HK-2 (cell line): ENCODE measurements around the gene SUN3.

Source experiments
- DNase-seq: peaks from one replicate; pipeline ENCODE4 v3.0.0-alpha.2; 2018; ENCODE audit not compliant: unreplicated experiment

The SUN3 gene, protein sequence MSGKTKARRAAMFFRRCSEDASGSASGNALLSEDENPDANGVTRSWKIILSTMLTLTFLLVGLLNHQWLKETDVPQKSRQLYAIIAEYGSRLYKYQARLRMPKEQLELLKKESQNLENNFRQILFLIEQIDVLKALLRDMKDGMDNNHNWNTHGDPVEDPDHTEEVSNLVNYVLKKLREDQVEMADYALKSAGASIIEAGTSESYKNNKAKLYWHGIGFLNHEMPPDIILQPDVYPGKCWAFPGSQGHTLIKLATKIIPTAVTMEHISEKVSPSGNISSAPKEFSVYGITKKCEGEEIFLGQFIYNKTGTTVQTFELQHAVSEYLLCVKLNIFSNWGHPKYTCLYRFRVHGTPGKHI

DNA sequence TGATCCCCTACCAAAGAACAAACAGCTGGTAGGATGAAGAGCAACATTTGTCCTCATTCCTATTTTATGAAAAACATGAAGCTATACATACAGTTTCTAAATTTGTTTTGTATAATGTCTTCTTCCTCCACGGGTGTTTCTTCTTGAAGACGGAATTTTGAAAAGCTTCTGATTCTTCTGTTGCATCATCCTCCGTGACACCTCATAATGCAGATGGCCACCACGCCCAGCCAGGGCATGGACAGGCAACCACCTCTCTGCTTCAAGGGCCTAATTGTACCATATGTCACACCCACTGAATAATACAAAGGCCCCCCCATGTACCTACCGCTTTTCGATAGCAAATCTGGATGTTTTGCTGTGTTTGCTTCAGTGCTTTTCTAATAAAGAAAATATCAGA is at the start of gene SUN3:
SUN3 (minus strand) TSS at position 170 of the 400 bp plus-strand sequence; CDS start at position 1, 169 bp downstream.
- DNase-seq: no peak

DNA sequence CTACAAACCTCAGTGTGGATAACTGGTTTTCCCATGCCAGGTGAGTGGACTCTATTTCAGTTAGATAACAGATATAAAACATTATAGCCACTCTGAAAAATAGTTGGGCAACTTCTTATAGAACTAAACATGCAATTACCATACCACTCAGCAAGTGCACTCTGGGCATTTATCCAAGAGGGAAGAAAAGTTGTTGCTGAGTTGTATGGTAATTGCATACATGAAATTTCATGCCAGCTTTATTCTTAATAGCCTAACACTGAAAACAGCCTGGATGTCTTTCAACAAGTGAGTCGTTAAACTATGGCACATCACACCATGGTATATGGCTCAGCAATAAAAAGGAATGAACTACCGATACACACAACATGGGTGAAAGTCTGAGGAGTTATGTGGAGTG is 49.6 kb upstream of the SUN3 start:
- DNase-seq: no peak

DNA sequence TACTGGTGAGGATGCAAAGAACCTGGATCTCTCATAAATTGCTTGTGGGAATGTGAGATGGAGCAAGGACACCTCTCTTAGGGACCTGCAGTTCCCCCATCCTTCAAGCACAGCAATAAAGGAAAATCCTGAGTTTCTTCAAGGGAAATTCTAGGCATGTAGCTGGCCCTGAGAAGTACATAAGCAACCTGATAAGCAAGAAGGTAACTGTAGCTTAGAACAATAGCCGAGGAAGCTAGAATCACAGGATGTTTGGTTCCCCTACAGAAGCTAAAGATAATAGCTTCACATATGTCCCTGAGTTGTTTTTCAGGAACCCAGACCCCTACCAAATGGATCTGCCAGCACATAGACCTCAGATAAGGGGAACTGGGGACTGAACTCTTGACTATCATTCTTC is 48.5 kb upstream of the SUN3 start:
- DNase-seq: no peak

DNA sequence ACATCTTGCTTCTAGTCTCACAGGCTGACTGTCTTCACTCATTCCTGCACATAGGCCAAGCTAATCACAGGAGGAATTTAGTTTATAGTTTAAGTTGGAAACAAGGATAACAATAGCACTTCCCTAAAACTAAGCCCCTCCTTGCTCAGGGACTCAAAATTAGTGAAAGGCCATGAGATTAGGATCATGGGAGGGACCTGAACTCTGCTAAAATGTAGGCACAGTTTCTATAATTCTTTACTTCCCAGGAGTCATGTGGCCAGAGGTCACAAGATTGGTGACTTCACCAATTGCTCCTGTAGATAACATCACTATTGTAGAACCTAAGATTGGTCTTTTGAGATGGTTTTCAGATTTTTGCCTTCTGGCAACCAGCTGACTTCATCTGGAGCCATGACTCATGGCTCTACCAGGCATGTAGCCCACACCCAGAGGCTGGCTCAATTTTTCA is 45.3 kb upstream of the SUN3 start:
- no peak for DNase-seq

DNA sequence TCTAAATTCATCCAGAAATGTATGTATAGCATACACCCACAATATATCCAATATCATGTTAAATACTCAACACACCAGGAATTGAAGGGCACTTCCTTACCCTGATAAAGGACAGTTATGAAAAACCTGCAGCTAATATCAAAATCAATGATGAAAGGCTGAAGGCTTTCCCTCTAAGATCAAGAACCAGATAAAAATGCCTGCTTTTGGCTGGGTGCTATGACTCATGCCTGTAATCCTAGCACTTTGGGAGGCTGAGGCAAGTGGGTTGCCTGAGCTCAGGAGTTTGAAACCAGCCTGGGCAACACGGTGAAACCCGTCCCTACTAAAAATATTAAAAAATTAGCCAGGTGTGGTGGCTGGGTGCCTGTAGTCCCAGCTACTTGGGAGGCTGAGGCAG is 38.6 kb upstream of the SUN3 start:
- no peak for DNase-seq

DNA sequence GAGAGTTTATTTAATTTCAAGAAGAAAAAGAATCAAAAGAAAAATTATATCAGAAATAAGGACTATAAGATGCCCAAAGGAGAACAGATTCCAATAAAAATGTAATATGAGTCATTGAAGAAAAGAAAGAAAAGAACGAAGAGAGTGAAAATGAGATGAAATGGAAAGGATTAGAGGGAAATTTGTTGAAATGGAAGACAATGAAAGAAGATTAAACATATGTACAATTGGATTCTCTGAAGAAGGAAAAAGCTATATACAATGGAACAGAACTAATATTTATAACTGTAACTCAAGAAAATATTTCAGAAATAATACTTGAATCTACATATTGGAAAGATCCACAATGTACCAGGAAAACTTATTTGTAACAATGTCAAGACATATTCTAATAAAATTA is 35.1 kb upstream of the SUN3 start:
- no peak for DNase-seq

DNA sequence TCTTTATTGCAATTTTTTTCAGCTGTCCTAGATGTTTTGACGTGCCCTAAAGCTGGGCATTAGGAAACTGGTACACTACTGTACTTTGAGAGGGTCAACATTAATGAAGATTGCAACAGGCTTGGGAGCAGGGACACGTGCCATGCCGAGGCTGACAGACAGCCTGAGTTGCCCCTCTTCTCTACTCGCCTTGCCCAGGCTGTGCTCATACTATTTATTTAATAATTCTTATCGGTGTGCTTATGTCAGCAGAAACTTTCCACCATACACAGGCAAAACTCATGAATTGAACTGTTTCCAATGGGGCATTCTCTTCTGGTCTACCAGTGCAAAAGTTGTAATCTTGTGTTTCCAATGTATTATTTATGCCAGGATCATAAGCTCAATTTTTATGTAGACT is 30.8 kb upstream of the SUN3 start:
- no peak for DNase-seq

DNA sequence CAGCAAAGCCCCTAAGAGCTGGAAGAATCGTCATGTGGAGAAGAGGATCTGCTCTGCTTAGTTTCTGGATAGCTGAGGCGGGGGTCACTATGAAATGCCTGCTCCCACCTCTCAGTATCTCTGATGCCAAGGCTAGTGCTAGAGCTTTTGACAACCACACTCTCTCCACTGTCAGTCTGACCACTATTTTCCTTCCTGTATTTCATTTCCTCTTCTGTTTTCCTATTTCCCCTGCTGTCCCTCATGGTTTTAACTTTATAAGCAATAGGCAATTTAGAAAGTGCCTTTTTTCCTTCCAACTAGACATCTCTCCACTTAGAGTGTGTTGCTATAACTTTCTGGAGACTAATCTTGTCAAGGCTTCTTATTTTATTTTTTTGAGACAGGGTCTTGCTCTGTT is 30.1 kb upstream of the SUN3 start:
- DNase-seq: no peak

DNA sequence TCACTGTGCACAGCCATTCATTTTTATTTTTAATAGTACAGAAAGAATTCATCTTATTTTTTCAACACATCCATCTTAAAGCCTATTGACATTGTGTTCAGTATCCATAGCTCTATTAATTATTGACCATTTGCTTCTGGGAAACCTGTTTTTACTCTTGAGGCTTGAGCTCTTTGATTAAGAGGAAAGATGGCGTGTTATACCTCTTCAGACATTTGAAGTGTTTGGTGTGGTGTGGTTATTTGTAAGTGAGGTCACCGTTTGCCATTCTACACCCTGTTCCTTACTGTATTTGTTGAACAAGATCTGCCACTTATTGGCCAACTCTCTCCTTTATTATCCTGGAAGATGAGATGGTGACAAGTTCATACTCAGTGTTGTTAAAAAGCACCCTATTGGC is 24.8 kb upstream of the SUN3 start:
- no peak for DNase-seq

DNA sequence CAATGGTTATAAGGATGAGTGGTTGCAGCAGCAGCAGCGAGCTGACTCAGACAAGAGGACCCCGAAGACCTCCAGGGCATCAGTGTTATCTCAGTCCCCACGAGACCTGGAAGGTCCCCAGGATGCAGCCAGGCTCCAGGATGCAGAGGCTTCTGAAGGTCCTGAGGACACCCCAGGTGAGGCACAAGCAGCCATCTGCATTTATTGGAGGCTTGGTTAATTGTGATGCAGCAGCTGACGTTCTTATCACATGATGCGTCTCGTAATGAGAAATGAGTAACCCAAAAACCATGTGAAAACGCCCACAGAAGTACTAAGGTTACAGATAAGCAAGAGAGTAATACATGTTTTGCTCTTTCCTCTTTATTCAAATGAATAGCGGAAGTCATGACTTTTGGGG is 23.8 kb upstream of the SUN3 start:
- DNase-seq: peak; percentile 39

DNA sequence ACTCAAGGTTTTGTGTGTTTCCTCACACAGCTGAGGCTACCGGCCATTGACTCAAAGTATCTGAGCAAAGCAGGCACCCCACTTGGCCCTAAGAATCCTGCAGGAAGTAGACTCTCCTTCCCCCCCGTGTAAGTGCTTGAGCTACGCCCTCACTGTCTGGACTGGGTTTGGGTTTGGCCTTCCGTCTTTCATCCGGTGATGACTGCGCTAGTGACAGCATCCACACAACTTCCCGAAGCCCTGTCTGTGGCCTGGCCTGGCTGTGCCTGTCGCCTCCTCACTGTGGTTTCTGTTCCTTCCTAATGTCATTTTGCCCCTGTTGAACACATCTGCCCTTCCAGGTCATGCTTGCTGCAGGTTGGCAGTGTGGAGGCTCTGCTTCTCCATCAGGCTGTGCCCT is 20.9 kb upstream of the SUN3 start:
- DNase-seq: no peak

DNA sequence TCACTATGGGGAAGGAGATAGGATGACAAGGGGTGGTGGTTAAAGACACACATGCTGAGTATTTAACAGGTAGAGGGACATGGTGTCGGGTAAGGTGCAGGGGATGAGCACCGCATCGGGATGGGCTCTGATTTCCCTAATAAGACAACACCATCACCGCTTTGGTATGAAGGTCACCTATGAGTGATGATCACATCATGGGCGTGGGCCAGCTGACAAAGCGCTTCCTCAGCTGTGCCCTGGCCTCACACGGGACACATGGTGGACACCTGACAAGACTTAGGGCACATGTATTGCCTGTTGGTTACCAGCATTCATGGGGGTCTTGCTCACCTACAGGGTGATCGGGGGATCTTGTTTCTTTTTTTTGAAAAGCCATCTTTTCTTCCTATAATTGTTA is 19.2 kb upstream of the SUN3 start:
- no peak for DNase-seq

DNA sequence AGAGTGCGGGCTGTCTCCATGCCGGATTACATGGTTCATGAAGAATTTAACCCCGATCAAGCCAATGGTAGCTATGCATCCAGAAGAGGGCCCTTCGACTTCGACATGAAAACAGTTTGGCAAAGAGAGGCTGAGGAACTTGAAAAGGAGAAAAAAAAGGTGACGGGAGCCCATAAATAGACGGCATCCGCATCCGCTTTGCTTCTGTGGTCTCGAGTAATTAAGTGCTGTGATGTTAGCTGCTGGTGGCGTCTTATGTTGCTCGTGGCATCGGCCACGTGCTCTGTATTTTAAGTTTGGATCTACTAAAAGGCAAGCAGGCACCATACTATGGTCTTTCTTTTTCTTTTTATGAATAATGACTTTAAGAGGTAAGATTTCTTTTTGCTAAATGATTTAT is 17.6 kb upstream of the SUN3 start:
- DNase-seq: no peak

DNA sequence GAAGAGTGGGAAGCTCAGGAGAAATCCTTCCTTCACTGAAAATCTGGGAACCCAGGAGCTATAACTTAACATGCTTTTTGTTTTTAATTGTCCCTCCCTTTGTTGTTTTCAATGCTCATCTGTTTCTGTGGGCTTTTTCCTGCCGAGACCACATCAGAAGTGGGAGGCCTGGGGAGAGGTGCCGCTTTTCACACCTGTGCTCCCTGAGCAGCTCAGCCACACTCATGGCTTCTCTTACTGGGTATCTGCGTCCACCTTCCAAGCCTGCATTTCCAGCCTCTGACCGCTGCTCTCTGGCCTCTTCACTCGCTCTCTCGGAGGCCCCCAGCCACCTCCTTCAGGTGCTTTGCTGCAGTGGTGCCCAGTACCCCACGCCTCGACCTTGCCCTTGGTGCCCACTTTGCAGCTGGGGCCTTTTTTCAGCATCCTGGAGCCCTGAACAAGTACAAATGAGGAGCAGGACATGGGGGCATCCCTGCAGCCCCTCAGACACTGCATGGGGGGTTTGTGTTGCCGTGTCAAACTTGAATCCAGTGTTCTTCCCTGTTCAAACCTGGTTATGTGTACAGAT is 16.4 kb upstream of the SUN3 start:
- DNase-seq: no peak

DNA sequence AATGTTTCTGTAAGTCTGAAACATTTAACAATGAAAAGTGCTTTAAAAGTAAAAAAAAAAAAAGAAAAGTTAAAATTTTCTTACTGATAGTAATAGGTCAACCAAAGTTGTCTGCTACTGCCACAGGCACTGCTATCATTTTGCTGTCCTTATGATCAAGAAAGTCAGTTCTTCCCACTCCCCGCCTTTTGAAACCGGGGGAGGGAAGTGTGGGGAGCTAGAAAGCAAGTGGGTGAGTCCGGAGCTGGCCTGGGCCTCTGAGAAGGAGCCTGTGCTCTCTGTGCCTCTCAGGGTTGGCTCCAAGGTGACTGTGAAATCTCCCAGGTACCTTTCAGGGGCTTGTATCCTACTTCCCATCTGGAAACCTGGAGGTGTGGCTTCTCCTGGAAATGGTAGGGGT is 13.7 kb upstream of the SUN3 start:
- DNase-seq: no peak

DNA sequence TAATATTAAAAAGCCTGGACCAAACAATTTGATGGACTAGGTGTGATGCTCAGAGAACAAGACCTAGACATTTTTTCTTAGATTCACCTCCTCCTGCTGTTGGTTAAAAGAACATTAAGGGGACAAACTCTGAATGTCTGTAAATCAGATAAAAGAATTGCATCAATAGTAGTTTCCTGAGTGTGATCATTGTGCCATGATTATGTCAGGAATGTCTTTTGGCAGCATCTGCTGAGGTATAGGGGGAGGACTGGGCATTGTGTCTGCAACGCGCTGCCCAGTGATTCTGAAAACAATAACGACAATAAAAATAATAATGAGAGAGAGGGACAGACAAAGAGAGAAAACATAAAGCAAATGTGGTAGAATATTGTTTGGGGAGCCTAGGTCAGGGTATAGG is 13.3 kb upstream of the SUN3 start:
- no peak for DNase-seq

DNA sequence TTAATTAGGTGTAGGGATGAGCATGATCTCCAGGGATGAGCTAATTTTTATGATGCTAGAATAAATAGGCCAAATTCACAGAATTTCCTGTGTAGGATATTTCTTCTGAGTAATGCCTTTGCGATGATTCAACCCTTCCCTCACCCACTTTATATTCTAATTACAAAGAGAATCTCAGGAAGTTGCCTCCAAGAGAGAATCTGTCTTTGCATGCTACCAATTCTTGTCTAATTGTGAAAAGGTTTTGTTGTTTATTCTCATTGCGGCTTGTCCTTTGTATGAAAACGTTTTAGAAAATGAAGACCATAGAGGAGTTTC is 12.7 kb upstream of the SUN3 start:
- no peak for DNase-seq

DNA sequence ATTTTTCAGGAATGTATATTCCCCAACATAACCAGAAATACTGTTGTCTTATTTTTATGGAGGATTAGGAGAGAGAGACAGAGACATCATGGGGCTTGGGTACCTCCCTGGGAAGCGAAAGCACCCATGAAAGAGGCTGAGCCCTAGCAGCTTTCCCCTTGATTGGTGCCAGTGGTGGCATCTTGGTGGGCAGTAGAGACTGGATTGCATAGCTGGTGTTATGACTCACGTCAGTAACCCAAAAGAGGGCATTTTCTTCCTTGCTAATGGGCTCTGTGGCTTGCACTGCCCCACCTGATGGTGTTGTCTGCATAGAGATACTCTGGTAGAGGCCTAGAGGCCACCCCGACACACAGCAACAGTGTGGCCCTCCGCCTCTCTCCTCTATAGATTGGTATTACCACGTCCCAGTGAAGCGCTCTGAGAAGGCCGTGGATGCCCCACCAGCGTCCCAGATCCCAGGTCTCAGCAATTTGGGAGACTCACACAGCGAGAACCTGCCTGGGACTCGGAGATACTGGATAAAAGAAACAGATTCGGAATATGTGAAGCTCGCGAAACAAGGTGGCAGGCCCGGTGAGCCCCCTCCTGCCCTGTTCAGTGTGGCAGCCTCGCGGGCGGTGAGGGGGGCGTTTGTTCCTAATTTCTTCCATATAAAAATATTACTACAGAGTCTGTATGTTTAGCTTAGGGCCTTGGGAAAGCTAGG is 12.2 kb upstream of the SUN3 start:
- no peak for DNase-seq

DNA sequence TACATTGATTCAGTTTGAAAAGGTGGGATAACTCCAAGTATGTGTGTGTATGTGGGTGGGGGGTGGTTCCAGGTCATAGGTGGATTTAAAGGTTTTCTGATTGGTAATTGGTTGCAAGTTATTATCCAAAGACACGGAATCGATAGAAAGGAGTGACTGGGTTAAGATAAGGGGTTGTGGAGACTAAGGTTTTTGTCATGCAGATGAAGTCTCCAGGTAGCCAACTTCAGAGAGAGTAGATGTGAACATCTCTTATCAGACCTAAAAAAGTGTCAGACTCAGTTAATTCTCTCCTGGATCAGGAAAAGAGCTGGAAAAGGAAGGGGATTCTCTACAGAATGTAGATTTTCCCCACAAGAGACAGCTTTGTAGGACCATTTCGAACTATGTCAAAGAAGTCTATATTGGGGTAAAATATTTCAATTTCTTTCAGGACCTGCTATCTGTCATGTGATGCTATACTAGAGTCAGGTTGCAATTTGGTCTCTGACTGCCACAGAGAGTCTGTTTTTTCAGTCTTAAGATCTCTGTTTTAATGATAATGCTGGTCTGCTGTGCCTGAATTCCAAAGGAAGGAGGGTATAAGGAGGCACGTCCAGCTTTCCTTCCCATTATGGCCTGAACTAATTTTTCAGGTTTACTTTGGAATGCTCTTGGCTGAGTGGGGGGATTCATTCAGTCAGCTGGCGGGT is 10.1 kb upstream of the SUN3 start:
- DNase-seq: no peak

DNA sequence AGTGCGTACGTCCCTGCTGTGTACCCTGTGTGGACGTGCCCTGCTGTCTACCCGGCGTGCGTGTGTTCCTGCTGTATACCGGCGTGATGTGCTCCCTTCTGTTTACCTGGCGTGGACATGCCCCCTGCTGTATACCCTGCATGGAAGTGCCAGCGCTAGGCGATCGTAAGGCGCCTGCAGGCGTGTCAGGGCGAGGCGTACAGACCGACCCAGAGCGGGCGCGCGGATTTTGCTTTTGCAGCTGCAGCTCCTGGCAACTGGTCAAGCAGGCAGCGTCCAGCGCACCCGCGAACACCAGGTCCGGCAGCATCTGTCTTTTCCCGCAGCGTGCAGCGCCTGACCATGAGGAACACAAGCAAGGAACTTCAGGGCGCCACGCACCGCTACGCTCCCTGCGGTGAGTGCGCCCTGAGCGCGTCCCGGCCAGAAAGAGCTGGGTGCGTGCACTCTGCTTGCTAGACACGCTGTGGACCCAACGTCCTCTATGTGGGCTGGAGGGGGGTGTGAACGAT is 7.1 kb upstream of the SUN3 start:
- DNase-seq: peak; percentile 37

DNA sequence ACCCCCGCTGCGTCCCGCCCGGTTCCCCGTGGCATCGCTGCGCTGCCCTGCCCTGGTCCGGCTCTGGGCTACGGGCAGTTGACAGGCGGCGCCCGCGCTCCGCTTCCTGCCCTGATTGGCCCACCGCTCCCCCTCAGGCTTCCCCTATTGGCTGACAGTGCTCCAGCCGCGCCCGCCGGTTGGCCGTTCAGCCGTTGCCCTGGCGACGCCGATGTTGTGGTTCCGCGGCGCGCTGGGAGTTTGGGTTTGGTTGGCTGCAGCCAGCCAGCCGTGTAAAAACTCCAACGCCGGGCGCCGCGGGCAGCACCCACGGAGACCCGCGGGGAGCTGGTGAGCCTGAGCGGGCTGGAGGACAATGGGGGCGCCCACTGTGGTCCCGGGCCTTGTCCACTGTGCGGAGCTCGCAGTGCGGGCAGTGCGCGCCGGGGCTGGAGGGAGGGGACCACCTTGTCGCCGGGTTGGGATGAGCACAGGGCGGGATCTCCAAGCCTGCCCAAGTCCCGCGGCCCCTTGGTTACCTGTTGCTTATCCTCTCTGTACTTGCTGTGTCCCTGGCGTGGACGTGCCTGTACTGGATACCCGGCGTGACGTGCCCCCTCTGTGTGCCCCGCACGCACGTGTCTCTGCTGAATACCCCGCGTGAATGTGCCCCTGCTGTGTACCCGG is 6.5 kb upstream of the SUN3 start, which contains the start of gene C7orf57:
C7orf57 (plus strand) TSS at position 243 of the 666 bp plus-strand sequence. CDS start 766 bp downstream, outside the sequence.
- DNase-seq: peak; percentile 91

DNA sequence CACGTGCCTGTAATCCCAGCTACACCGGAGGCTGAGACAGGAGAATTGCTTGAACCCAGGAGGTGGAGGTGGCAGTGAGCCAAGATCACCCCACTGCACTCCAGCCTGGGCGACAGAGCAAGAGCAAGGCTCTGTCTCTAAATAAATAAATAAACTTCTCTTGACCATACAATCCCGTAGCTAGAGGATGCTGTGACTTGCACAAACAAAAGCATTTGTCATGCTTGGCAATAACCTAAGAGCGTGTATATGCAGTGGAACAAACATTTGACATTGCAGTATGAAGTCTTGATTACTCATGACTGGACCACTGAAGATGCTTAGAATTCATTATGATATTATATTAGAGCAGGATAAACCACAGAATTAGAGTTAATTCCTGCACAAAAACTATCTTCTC is 5.0 kb upstream of the SUN3 start:
- DNase-seq: no peak
